ENCODE measurements around the gene ATCAY. TPM values are rescaled to one million over a fixed set of nuclear protein-coding genes. Genes with fewer than 3 reads are reported as not detected.

The ATCAY gene
- total RNA-seq, 1 donor from 2014 or later, result 182 TPM

GRCh38 chr19:3852614-3853254 lies 27.8 kb upstream of the ATCAY start:
- peaks cover 3% of the 10 kb centered on the region for H3K4me1 Mint-ChIP-seq (ENCODE audit: low read depth, unreplicated experiment)
- peaks cover 11% of the 10 kb centered on the region for H3K27me3 Mint-ChIP-seq (ENCODE audit: unreplicated experiment)
- no peak for TF ChIP-seq CTCF (IDR thresholded peaks at IDR 0.05; ENCODE audit: partially characterized antibody, unreplicated experiment)
- DNase-seq, result no peak
- H3K27ac Mint-ChIP-seq (ENCODE audit: unreplicated experiment), result no peak overlapping the region
- no peak overlapping the region for H3K4me3 Mint-ChIP-seq (ENCODE audit: unreplicated experiment)
- H3K9me3 Mint-ChIP-seq (ENCODE audit: unreplicated experiment), result peaks cover 8% of the 10 kb centered on the region
- peaks cover 20% of the 10 kb centered on the region for H3K36me3 Mint-ChIP-seq (ENCODE audit: unreplicated experiment)

GRCh38 chr19:3855320-3855719 lies 25.2 kb upstream of the ATCAY start:
- H3K27me3 Mint-ChIP-seq (ENCODE audit: unreplicated experiment), result peaks cover 11% of the 10 kb centered on the region
- DNase-seq, result no peak
- H3K4me3 Mint-ChIP-seq (ENCODE audit: unreplicated experiment), result no peak overlapping the region
- no peak overlapping the region for H3K27ac Mint-ChIP-seq (ENCODE audit: unreplicated experiment)
- H3K9me3 Mint-ChIP-seq (ENCODE audit: unreplicated experiment), result peaks cover 8% of the 10 kb centered on the region
- TF ChIP-seq CTCF (IDR thresholded peaks at IDR 0.05; ENCODE audit: partially characterized antibody, unreplicated experiment), result no peak
- no peaks in the 10 kb centered on the region for H3K4me1 Mint-ChIP-seq (ENCODE audit: low read depth, unreplicated experiment)
- peaks cover 20% of the 10 kb centered on the region for H3K36me3 Mint-ChIP-seq (ENCODE audit: unreplicated experiment)

GRCh38 chr19:3857449-3858003 lies 23.0 kb upstream of the ATCAY start:
- H3K27me3 Mint-ChIP-seq (ENCODE audit: unreplicated experiment), result peaks cover 8% of the 10 kb centered on the region
- H3K27ac Mint-ChIP-seq (ENCODE audit: unreplicated experiment), result no peak overlapping the region
- peaks cover 8% of the 10 kb centered on the region for H3K36me3 Mint-ChIP-seq (ENCODE audit: unreplicated experiment)
- DNase-seq, result no peak
- no peak for TF ChIP-seq CTCF (IDR thresholded peaks at IDR 0.05; ENCODE audit: partially characterized antibody, unreplicated experiment)
- H3K4me1 Mint-ChIP-seq (ENCODE audit: low read depth, unreplicated experiment), result no peaks in the 10 kb centered on the region
- H3K4me3 Mint-ChIP-seq (ENCODE audit: unreplicated experiment), result no peak overlapping the region
- peaks cover 2% of the 10 kb centered on the region for H3K9me3 Mint-ChIP-seq (ENCODE audit: unreplicated experiment)

GRCh38 chr19:3860499-3860898 lies 20.0 kb upstream of the ATCAY start:
- H3K27me3 Mint-ChIP-seq (ENCODE audit: unreplicated experiment), result peaks cover 2% of the 10 kb centered on the region
- peaks cover 2% of the 10 kb centered on the region for H3K9me3 Mint-ChIP-seq (ENCODE audit: unreplicated experiment)
- no peak for DNase-seq
- H3K4me1 Mint-ChIP-seq (ENCODE audit: low read depth, unreplicated experiment), result no peaks in the 10 kb centered on the region
- no peak for TF ChIP-seq CTCF (IDR thresholded peaks at IDR 0.05; ENCODE audit: partially characterized antibody, unreplicated experiment)
- no peak overlapping the region for H3K27ac Mint-ChIP-seq (ENCODE audit: unreplicated experiment)
- H3K36me3 Mint-ChIP-seq (ENCODE audit: unreplicated experiment), result peaks cover 4% of the 10 kb centered on the region
- H3K4me3 Mint-ChIP-seq (ENCODE audit: unreplicated experiment), result no peak overlapping the region

GRCh38 chr19:3862826-3863500 lies 17.5 kb upstream of the ATCAY start:
- DNase-seq, result no peak
- Mint-ChIP-seq H3K9me3 (ENCODE audit: unreplicated experiment) (peaks cover 4% of the 10 kb centered on the region), H3K36me3 (ENCODE audit: unreplicated experiment) (no peaks in the 10 kb centered on the region), H3K4me3 (ENCODE audit: unreplicated experiment) (no peak overlapping the region), H3K4me1 (ENCODE audit: low read depth, unreplicated experiment) (peaks cover 3% of the 10 kb centered on the region), H3K27me3 (ENCODE audit: unreplicated experiment) (peaks cover 4% of the 10 kb centered on the region), H3K27ac (ENCODE audit: unreplicated experiment) (no peak overlapping the region)
- no peak for TF ChIP-seq CTCF (IDR thresholded peaks at IDR 0.05; ENCODE audit: partially characterized antibody, unreplicated experiment)

Measured in glutamatergic neuron (in vitro differentiated cells).